ENCODE measurements around the gene GRIK1. TPM values are rescaled to one million over a fixed set of nuclear protein-coding genes. Genes with fewer than 3 reads are reported as not detected.
A peak's percentile ranks its signal among the peaks of the same experiment; 100 is the strongest.

Gene GRIK1
- total RNA-seq, 1 experiment from 2014 or later = not detected

GRCh38 chr21:29829564-29830275, 110.1 kb downstream of the GRIK1 start:
- peak; percentile 6 for DNase-seq (ENCODE audit: low read depth)

GRCh38 chr21:29827647-29828046, 112.1 kb downstream of the GRIK1 start:
- DNase-seq (ENCODE audit: low read depth) = no peak

GRCh38 chr21:29827236-29827635, 112.6 kb downstream of the GRIK1 start:
- DNase-seq (ENCODE audit: low read depth) = no peak

GRCh38 chr21:29826386-29826785, 113.4 kb downstream of the GRIK1 start:
- DNase-seq (ENCODE audit: low read depth) = no peak

- DNase-seq (ENCODE audit: low read depth) = no peak
Measured at GRCh38 chr21:29825936-29826335, 113.9 kb downstream of the GRIK1 start.

- no peak for DNase-seq (ENCODE audit: low read depth)
Measured at GRCh38 chr21:29825345-29825744, 114.5 kb downstream of the GRIK1 start.

GRCh38 chr21:29822064-29822463, 117.7 kb downstream of the GRIK1 start:
- no peak for DNase-seq (ENCODE audit: low read depth)

GRCh38 chr21:29821230-29821629, 118.6 kb downstream of the GRIK1 start:
- DNase-seq (ENCODE audit: low read depth) = no peak

- DNase-seq (ENCODE audit: low read depth) = no peak
Measured at GRCh38 chr21:29819675-29820326, 120.0 kb downstream of the GRIK1 start.

- DNase-seq (ENCODE audit: low read depth) = no peak
Measured at GRCh38 chr21:29818383-29818921, 121.3 kb downstream of the GRIK1 start.

GRCh38 chr21:29817450-29817849, 122.3 kb downstream of the GRIK1 start:
- no peak for DNase-seq (ENCODE audit: low read depth)

GRCh38 chr21:29812947-29813346, 126.8 kb downstream of the GRIK1 start:
- DNase-seq (ENCODE audit: low read depth) = no peak

GRCh38 chr21:29810871-29811270, 128.9 kb downstream of the GRIK1 start:
- no peak for DNase-seq (ENCODE audit: low read depth)

- DNase-seq (ENCODE audit: low read depth) = no peak
Measured at GRCh38 chr21:29808153-29808552, 131.6 kb downstream of the GRIK1 start.

GRCh38 chr21:29805105-29805504, 134.7 kb downstream of the GRIK1 start:
- DNase-seq (ENCODE audit: low read depth) = no peak

GRCh38 chr21:29803191-29803590, 136.6 kb downstream of the GRIK1 start:
- DNase-seq (ENCODE audit: low read depth) = no peak

- DNase-seq (ENCODE audit: low read depth) = no peak
Measured at GRCh38 chr21:29801122-29801521, 138.7 kb downstream of the GRIK1 start.

- no peak for DNase-seq (ENCODE audit: low read depth)
Measured at GRCh38 chr21:29800056-29800455, 139.7 kb downstream of the GRIK1 start.

- DNase-seq (ENCODE audit: low read depth) = no peak
Measured at GRCh38 chr21:29798840-29799239, 141.0 kb downstream of the GRIK1 start.

- DNase-seq (ENCODE audit: low read depth) = no peak
Measured at GRCh38 chr21:29797155-29797554, 142.6 kb downstream of the GRIK1 start.

GRCh38 chr21:29793712-29794111, 146.1 kb downstream of the GRIK1 start:
- DNase-seq (ENCODE audit: low read depth) = no peak

- no peak for DNase-seq (ENCODE audit: low read depth)
Measured at GRCh38 chr21:29789393-29789792, 150.4 kb downstream of the GRIK1 start.

GRCh38 chr21:29788752-29789151, 151.0 kb downstream of the GRIK1 start:
- no peak for DNase-seq (ENCODE audit: low read depth)
